HG03060 (cell line): ENCODE results near the gene ZNF775.

Source experiments
- ATAC-seq: cut with Tn5 transposase; IDR thresholded peaks from one replicate; pipeline ENCODE4 v1.9.1; 2021; ENCODE audit warnings: low read depth, moderate number of reproducible peaks; ENCODE audit not compliant: unreplicated experiment

The ZNF775 gene

GRCh38 chr7:150432915-150433892 lies 54.1 kb downstream of the ZNF775 start:
- ATAC-seq: no peak

GRCh38 chr7:150434240-150434639 lies 55.1 kb downstream of the ZNF775 start:
- no peak for ATAC-seq

GRCh38 chr7:150435047-150435389 lies 55.9 kb downstream of the ZNF775 start:
- ATAC-seq: no peak

- peak; percentile 90 for ATAC-seq
Observed at GRCh38 chr7:150435390-150436073, 56.4 kb downstream of the ZNF775 start.

GRCh38 chr7:150439967-150440366 lies 60.8 kb downstream of the ZNF775 start:
- ATAC-seq: no peak

GRCh38 chr7:150441524-150441923 lies 62.4 kb downstream of the ZNF775 start:
- ATAC-seq: no peak

- ATAC-seq: no peak
Observed at GRCh38 chr7:150442811-150443210, 63.7 kb downstream of the ZNF775 start.

- no peak for ATAC-seq
Observed at GRCh38 chr7:150443793-150444540, 64.8 kb downstream of the ZNF775 start.

- no peak for ATAC-seq
Observed at GRCh38 chr7:150444674-150445365, 65.7 kb downstream of the ZNF775 start.

GRCh38 chr7:150446288-150446938 lies 67.3 kb downstream of the ZNF775 start:
- no peak for ATAC-seq
